A549 (cell line): ENCODE measurements around the gene FGGY.

Experiments
- CHD2 ChIP-seq: fragments of 150-350 bp; IDR thresholded peaks from 2 replicates; pipeline ENCODE4 v1.6.1; 2014; ENCODE audit warnings: low read length; ENCODE audit not compliant: partially characterized antibody
- MAFK ChIP-seq: fragments of 450-650 bp; IDR thresholded peaks from 2 replicates; pipeline ENCODE4 v1.6.1; 2014; ENCODE audit not compliant: partially characterized antibody
- TP53 ChIP-seq: fragments of 250-450 bp; sonication (Bioruptor Pico); IDR thresholded peaks from 2 replicates; pipeline ENCODE4 v1.5.0; 2021; ENCODE audit warnings: mild to moderate bottlenecking, moderate library complexity
- TF ChIP-seq, protein P1 (sequence below): fragments of 200-600 bp; sonication (generic); IDR thresholded peaks from 2 replicates; pipeline ENCODE4 v1.6.1; 2016; ENCODE audit warnings: antibody characterized with exemption, mild to moderate bottlenecking, moderate library complexity
- TF ChIP-seq, protein P2 (sequence below): fragments of >200 bp; sonication (Bioruptor Twin); formaldehyde crosslinking; IDR thresholded peaks from 3 replicates; pipeline ENCODE4 v1.5.1; 2016

DNA sequence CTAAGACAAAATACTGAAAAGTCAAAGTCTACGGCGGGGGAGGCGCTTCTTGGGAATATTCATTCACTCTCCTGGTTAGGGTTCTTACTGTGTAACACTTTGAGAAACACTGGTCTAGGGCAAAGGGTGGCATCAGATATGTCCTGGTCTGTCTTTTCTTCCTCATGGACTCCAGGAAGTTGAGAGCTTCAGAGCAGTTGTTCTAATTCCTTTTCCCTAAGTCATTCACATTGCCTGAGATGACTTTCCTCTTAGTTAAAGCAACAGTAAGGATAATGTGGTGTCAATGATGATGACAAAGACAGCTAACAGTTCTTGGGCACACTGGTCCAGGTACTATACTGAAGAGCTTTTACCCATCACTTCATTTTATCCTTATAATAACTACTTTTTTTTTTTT, 27.0 kb downstream of the FGGY start:
- TF ChIP-seq, protein P1, sequence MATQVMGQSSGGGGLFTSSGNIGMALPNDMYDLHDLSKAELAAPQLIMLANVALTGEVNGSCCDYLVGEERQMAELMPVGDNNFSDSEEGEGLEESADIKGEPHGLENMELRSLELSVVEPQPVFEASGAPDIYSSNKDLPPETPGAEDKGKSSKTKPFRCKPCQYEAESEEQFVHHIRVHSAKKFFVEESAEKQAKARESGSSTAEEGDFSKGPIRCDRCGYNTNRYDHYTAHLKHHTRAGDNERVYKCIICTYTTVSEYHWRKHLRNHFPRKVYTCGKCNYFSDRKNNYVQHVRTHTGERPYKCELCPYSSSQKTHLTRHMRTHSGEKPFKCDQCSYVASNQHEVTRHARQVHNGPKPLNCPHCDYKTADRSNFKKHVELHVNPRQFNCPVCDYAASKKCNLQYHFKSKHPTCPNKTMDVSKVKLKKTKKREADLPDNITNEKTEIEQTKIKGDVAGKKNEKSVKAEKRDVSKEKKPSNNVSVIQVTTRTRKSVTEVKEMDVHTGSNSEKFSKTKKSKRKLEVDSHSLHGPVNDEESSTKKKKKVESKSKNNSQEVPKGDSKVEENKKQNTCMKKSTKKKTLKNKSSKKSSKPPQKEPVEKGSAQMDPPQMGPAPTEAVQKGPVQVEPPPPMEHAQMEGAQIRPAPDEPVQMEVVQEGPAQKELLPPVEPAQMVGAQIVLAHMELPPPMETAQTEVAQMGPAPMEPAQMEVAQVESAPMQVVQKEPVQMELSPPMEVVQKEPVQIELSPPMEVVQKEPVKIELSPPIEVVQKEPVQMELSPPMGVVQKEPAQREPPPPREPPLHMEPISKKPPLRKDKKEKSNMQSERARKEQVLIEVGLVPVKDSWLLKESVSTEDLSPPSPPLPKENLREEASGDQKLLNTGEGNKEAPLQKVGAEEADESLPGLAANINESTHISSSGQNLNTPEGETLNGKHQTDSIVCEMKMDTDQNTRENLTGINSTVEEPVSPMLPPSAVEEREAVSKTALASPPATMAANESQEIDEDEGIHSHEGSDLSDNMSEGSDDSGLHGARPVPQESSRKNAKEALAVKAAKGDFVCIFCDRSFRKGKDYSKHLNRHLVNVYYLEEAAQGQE = no peak
- no peak for TF ChIP-seq CHD2
- TF ChIP-seq, protein P2, sequence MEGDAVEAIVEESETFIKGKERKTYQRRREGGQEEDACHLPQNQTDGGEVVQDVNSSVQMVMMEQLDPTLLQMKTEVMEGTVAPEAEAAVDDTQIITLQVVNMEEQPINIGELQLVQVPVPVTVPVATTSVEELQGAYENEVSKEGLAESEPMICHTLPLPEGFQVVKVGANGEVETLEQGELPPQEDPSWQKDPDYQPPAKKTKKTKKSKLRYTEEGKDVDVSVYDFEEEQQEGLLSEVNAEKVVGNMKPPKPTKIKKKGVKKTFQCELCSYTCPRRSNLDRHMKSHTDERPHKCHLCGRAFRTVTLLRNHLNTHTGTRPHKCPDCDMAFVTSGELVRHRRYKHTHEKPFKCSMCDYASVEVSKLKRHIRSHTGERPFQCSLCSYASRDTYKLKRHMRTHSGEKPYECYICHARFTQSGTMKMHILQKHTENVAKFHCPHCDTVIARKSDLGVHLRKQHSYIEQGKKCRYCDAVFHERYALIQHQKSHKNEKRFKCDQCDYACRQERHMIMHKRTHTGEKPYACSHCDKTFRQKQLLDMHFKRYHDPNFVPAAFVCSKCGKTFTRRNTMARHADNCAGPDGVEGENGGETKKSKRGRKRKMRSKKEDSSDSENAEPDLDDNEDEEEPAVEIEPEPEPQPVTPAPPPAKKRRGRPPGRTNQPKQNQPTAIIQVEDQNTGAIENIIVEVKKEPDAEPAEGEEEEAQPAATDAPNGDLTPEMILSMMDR = no peak
- TF ChIP-seq TP53 (CRISPR knock-in tag) = no peak
- TF ChIP-seq MAFK = no peak
